ENCODE measurements around the gene SLC9A1.

SLC9A1 gene

DNA sequence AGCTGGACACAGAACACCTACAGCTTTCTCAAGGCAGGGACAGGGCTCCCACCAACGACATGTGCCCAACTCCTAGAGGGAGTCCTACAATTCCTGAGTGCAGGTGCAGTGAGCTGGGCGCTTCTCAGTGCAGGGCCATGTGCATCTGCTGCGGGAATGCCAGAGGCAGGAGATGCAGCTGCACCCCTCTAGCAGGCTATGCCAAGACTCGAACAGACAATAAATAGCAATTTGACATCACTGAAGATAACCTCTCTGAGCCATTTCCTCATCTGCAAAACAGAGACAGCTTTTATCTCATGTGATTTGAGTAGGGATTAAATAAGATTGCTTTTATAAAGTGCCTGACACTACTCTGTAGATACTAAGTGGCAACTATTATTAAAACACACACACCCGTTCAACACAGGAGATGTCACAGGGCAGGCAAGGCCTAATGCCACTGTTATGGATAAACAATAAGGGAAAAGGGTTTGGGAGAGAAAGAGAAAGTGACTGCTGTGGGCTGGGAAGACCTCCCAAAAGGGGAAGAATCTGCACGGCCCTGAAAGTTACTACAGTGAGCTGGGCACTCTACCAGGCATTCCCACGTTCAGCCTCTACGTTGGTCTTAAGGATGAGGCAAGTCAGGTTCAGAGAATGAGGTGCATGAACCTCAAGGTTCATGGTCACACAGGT, 5.7 kb downstream of the SLC9A1 start:
- TF ChIP-seq CTCF (IDR thresholded peaks at IDR 0.05; ENCODE audit: control extremely low read depth, extremely low read depth, low read depth, missing control alignments), result no peak
- DNase-seq (ENCODE audit: extremely low spot score), result no peak
- ChIA-PET POLR2A (interaction anchor here (1.2 to 2.4 kb wide), 3 partner anchors 9 to 15 kb away, joined by 3 to 8 read pairs (median 4); no protein-coding TSS in a partner anchor), CTCF (interaction anchor here (1.2 to 2.1 kb wide), 6 partner anchors 10 to 103 kb away, joined by 3 to 9 read pairs (median 4); no protein-coding TSS in a partner anchor)

- POLR2A ChIA-PET, result interaction anchor here (0.6 to 2.4 kb wide), 2 partner anchors 9 to 76 kb away, joined by 3 to 8 read pairs; no protein-coding TSS in a partner anchor
- DNase-seq (ENCODE audit: extremely low spot score), result no peak
- no peak for TF ChIP-seq CTCF (IDR thresholded peaks at IDR 0.05; ENCODE audit: control extremely low read depth, extremely low read depth, low read depth, missing control alignments)
- CTCF ChIA-PET, result interaction anchor here (0.7 to 2.1 kb wide), 6 partner anchors 9 to 148 kb away, joined by 3 to 9 read pairs (median 4); no protein-coding TSS in a partner anchor
Measured at GRCh38 chr1:27148591-27148990, 6.3 kb downstream of the SLC9A1 start.

GRCh38 chr1:27147842-27148518, 6.9 kb downstream of the SLC9A1 start:
- ChIA-PET CTCF (interaction anchor here (0.7 to 2.3 kb wide), 5 partner anchors 9 to 148 kb away, joined by 3 to 9 read pairs (median 3); no protein-coding TSS in a partner anchor), POLR2A (interaction anchor here (0.6 kb wide), 1 partner anchor 76 kb away, joined by 3 read pairs; no protein-coding TSS in a partner anchor)
- no peak for TF ChIP-seq CTCF (IDR thresholded peaks at IDR 0.05; ENCODE audit: control extremely low read depth, extremely low read depth, low read depth, missing control alignments)
- no peak for DNase-seq (ENCODE audit: extremely low spot score)

DNA sequence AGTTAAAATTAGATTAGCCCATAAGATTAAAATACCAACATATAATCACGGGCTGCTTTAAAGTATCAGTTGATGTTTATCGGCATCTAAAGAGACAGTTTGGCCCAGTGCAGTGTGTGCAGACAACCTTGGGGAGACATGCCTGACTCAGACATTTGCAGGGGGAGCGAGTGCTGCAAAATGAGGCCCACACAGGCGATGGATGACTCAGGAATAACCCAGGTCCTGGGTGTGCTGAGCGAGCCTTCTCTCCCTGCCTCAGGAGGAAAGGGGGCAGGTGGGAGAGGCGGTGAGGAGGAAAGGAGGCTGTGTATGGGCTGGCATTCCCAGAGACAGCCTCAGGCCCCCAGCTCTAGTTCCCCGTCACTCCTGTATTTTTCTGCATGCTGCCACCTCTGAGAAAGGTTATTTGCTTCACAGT, 9.0 kb downstream of the SLC9A1 start:
- POLR2A ChIA-PET, result interaction anchor here (11.9 kb wide), 1 partner anchor 8 kb away, joined by 110 read pairs; the partner anchor contains the start of gene SLC9A1
- DNase-seq (ENCODE audit: extremely low spot score), result no peak
- no peak for TF ChIP-seq CTCF (IDR thresholded peaks at IDR 0.05; ENCODE audit: control extremely low read depth, extremely low read depth, low read depth, missing control alignments)
- CTCF ChIA-PET, result interaction anchor here (1.0 to 2.3 kb wide), 7 partner anchors 9 to 100 kb away, joined by 3 to 8 read pairs (median 4); partner anchors contain the start of gene SLC9A1

- ChIA-PET POLR2A (interaction anchor here (11.9 kb wide), 1 partner anchor 9 kb away, joined by 110 read pairs; the partner anchor contains the start of gene SLC9A1), CTCF (interaction anchor here (1.0 to 2.3 kb wide), 8 partner anchors 9 to 139 kb away, joined by 3 to 8 read pairs (median 4); partner anchors contain the start of gene SLC9A1)
- TF ChIP-seq CTCF (IDR thresholded peaks at IDR 0.05; ENCODE audit: control extremely low read depth, extremely low read depth, low read depth, missing control alignments), result no peak
- no peak for DNase-seq (ENCODE audit: extremely low spot score)
Measured at GRCh38 chr1:27144920-27145661, 9.8 kb downstream of the SLC9A1 start.
